ENCODE results near the gene EXOC3L4.
"Not testable (repeated sequence)": the region's sequence is repeated elsewhere in the genome, so short reads cannot be mapped to it uniquely, and the experiment has no call there.

EXOC3L4 gene

DNA sequence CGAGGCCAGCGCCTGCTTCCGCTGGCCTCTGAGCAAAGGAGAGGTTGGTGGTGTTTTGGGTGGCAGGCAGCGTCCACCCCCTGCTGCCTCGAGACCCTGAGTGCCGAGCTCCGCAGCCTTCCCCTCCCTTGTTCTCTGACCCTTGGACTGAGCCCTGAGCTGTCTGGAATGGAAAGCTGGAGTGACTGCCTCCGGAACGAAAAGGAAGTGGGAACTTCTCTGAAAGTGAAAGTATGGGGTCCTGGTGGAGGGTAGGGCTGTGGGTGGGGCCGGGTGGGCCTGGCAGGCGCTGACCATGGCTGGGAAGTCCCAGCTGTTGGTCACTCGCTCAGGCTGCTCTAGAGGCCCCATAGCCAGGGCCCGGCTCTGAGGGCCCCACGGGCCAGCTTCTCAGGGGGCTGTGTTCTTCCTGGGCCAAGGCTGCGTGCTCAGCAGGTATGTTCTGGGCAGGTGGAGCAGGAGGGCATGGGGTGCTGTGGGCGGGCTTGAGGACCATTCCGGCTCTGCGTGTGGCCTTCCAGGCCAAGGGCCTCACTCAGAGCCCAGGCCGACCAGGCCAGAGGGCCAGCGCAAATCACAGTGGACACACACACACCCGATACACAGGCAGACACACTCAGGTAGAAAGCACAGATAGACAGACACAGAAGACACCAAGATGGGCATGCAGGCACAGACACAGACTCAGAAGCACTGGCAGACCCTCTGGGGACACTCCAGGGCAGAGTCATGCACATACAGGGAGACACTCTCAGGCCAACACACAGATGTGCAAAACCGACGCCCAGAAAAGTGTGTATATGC, at the start of gene EXOC3L4:
Gene EXOC3L4, plus strand, starts transcription at position 320 of the 804 bp plus-strand sequence. CDS start 5,495 bp downstream, outside the sequence.
- no peak within 1 kb of the TSS for H3K4me3 ChIP-seq (ENCODE audit: low read depth, low read length)
- TF ChIP-seq POLR2A (IDR thresholded peaks at IDR 0.05; ENCODE audit: extremely low read depth, insufficient read length) (no peak), MYC (IDR thresholded peaks at IDR 0.05; ENCODE audit: low read depth, low read length) (no peak)
- TF ChIP-seq, protein P1, sequence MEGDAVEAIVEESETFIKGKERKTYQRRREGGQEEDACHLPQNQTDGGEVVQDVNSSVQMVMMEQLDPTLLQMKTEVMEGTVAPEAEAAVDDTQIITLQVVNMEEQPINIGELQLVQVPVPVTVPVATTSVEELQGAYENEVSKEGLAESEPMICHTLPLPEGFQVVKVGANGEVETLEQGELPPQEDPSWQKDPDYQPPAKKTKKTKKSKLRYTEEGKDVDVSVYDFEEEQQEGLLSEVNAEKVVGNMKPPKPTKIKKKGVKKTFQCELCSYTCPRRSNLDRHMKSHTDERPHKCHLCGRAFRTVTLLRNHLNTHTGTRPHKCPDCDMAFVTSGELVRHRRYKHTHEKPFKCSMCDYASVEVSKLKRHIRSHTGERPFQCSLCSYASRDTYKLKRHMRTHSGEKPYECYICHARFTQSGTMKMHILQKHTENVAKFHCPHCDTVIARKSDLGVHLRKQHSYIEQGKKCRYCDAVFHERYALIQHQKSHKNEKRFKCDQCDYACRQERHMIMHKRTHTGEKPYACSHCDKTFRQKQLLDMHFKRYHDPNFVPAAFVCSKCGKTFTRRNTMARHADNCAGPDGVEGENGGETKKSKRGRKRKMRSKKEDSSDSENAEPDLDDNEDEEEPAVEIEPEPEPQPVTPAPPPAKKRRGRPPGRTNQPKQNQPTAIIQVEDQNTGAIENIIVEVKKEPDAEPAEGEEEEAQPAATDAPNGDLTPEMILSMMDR (IDR thresholded peaks at IDR 0.05; ENCODE audit: low read depth, low read length): no peak
- TF ChIP-seq, protein P2, sequence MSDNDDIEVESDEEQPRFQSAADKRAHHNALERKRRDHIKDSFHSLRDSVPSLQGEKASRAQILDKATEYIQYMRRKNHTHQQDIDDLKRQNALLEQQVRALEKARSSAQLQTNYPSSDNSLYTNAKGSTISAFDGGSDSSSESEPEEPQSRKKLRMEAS (IDR thresholded peaks at IDR 0.05; ENCODE audit: low read depth, low read length): no peak
- no peak for DNase-seq (ENCODE audit: low read depth)

DNA sequence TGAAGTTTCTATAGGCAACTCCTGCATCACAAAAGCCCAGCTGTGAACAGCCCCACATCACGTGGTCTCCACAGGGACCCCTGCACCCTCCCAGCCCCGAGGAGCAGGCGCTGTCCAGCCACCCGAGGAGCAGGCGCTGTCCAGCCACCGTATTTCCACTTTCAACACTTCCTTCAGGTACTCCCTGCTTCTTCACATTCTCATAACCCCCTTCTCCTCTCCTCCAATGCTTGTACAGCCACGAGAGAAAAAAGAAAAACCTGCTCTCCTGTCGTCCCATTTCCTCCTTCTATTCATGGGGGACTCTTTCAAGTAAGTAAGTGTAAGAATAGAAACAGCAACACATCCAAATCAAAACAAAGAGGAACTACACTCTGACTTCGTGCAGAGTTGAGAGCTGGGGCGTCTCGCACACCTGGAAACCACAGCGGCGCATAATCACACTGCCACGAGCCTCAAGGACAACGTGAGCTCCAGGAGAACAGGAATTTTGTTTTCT, 49.1 kb upstream of the EXOC3L4 start:
- TF ChIP-seq, protein P1 (IDR thresholded peaks at IDR 0.05; ENCODE audit: low read depth, low read length): no peak
- no peak for TF ChIP-seq POLR2A (IDR thresholded peaks at IDR 0.05; ENCODE audit: extremely low read depth, insufficient read length)
- TF ChIP-seq, protein P2 (IDR thresholded peaks at IDR 0.05; ENCODE audit: low read depth, low read length): peak; percentile 74
- H3K4me3 ChIP-seq (ENCODE audit: low read depth, low read length): no peak overlapping the region
- peak; percentile 20 for DNase-seq (ENCODE audit: low read depth)

DNA sequence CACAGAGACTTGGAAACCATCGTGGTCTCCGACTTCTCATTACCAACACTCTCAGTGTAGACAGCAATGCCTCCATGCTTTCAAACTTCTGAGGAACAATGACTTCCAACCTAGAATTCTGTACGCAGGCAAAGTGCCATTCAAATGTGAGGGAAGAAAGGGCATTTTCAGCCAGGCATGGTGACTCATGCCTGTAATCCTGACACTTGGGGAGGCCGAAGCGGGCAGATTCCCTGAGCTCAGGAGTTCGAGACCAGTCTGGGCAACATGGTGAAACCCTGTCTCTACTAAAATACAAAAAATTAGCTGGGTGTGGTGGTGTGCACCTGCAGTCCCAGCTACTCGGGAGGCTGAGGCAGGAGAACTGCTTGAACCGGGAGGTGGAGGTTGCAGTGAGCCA, 47.1 kb upstream of the EXOC3L4 start:
- DNase-seq (ENCODE audit: low read depth); H3K4me3 ChIP-seq (ENCODE audit: low read depth, low read length): not testable (repeated sequence)

DNA sequence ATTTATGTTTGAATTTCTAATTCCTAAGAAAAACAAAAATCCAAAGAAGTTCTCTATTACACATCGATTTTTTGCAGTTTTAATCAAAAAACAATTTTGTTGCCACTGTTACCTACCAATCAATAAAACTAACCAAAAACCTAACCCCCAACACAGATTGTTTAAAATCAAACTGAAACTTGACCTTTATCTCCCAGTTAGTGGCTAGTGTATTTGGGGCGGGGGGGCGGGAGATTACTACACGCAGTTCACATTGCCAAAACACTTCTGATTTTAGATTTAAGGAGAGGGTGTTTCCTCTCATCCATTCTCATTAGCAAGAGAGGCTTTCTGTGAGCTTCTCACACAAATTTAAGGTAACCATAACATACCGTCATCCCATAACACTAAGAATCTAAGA, 43.6 kb upstream of the EXOC3L4 start:
- no peak for DNase-seq (ENCODE audit: low read depth)
- TF ChIP-seq, protein P1 (IDR thresholded peaks at IDR 0.05; ENCODE audit: low read depth, low read length): no peak
- TF ChIP-seq, protein P2 (IDR thresholded peaks at IDR 0.05; ENCODE audit: low read depth, low read length): no peak
- TF ChIP-seq POLR2A (IDR thresholded peaks at IDR 0.05; ENCODE audit: extremely low read depth, insufficient read length): no peak
- no peak for TF ChIP-seq MYC (IDR thresholded peaks at IDR 0.05; ENCODE audit: low read depth, low read length)

DNA sequence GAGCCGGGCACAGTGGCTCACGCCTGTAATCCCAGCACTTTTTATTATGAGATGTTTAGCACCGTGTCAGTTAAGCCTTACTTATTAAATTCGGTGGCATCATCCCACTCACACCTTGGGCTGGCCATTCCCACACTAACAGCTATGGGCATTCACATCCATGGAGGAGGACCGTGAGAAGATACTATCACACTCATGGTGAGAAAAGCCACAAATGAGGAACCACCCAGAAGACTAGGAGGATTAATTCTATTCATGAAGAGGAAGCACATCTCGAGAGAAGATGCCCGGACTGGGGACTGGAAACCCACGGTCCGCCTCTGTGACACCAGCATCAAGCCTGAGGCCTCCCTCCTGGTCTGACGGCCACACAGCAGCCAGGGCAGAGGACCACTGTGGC, 42.1 kb upstream of the EXOC3L4 start:
- DNase-seq (ENCODE audit: low read depth): peak; percentile 77
- TF ChIP-seq, protein P2 (IDR thresholded peaks at IDR 0.05; ENCODE audit: low read depth, low read length): no peak
- peak; percentile 61 for TF ChIP-seq POLR2A (IDR thresholded peaks at IDR 0.05; ENCODE audit: extremely low read depth, insufficient read length)

More for the DNA sequence above, 43.6 kb upstream of the EXOC3L4 start:
- H3K4me3 ChIP-seq (ENCODE audit: low read depth, low read length): no peak overlapping the region

DNA sequence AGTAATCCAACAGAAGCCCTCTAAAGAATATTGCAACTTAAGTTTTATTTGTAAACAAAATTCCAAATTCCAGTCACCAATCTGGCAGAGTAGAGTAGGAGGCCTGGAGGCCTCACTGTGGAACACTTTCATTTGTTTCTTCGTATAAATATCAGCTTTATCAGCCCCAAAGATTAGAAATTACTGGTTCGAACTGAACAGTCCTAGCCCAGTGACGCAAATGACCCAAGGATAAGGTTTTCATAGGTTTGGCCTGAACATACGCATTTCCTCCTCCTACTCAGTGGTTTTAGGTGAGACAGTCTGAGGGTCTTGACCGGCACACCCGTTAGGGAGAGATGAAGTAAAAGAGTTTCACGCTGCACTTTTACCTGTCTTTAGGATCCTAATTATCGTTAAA, 38.8 kb upstream of the EXOC3L4 start:
- no peak for DNase-seq (ENCODE audit: low read depth)
- peak overlapping the region; percentile 64 for H3K4me3 ChIP-seq (ENCODE audit: low read depth, low read length)
- no peak for TF ChIP-seq MYC (IDR thresholded peaks at IDR 0.05; ENCODE audit: low read depth, low read length)
- TF ChIP-seq, protein P1 (IDR thresholded peaks at IDR 0.05; ENCODE audit: low read depth, low read length): no peak

More for the DNA sequence above, 42.1 kb upstream of the EXOC3L4 start:
- H3K4me3 ChIP-seq (ENCODE audit: low read depth, low read length): no peak overlapping the region
